GM18505 (cell line): ENCODE data around the gene SRSF4.

Experiments used
- ATAC-seq: cut with Tn5 transposase; IDR thresholded peaks from one replicate; pipeline ENCODE4 v1.9.1; 2021; ENCODE audit not compliant: unreplicated experiment
- POLR2A ChIP-seq: IDR thresholded peaks from 4 replicates; pipeline ENCODE4 v1.6.1; 2011; ENCODE audit warnings: borderline replicate concordance; ENCODE audit not compliant: insufficient read depth, insufficient read length; ENCODE audit errors: extremely low read depth

The SRSF4 gene

GRCh38 chr1:29211086-29212030 is 29.7 kb upstream of the SRSF4 start:
- ATAC-seq = no peak
- no peak for TF ChIP-seq POLR2A

GRCh38 chr1:29210278-29211085 is 28.8 kb upstream of the SRSF4 start:
- peak; percentile 46 for ATAC-seq
- TF ChIP-seq POLR2A = no peak

GRCh38 chr1:29209173-29209572 is 27.5 kb upstream of the SRSF4 start:
- no peak for ATAC-seq
- TF ChIP-seq POLR2A = no peak

DNA sequence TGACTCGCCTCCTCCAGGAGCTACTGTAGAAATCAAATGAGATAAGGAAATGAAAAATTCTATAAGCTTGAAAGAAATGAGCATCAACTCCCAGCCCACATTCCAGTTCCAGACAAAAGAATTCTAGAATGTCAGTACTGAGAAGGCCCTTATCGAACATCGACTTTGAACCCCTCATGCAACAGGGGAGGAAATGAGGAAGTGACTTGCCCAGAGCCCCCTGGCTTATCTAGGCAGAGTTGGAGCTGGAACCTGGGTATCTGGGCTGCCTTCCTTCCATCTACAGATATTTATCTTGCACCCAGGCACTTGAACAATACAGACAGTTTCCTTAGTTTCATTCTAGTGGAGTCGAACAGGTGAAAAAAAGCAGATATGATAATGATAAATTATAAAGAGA is 26.7 kb upstream of the SRSF4 start:
- no peak for ATAC-seq
- TF ChIP-seq POLR2A = no peak

DNA sequence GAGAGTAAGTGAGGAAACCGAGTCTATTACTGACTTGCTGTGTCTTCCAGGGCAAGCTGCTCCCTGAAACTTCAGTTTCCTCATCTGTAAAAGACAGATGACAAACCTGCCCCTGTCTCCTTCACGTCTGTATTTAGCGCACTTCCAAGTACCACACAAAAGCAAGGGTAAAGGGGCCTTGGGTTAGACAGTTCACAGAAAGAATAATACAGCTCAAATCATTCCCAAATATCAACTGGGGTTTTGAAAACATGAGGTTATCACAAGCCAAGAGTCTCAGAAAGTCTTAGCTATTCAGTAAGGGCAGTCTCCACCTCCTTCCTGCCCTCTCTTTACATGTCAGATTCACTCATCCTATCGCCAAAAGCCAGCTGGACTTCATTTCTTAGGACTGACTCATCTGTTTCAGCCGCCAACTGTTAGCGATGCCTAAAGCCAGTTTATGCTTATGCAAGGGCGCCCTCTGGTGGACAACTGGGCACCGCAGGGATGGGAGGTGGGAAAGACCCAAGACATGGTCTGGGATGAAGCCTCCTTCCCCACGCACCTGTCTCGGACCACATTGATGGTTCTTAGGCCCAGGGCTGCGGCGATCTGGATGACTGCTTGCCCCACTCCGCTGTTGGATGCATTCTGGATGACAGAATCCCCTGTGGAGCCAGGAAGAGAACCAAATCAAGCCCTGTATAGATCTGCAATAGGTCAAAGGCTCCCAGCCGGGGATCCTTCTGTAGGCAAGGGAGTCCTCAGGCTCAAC is 21.1 kb upstream of the SRSF4 start:
- no peak for ATAC-seq
- no peak for TF ChIP-seq POLR2A

- TF ChIP-seq POLR2A = no peak
- no peak for ATAC-seq
Measured at GRCh38 chr1:29202053-29202452, 20.4 kb upstream of the SRSF4 start.

GRCh38 chr1:29201595-29202051 is 19.9 kb upstream of the SRSF4 start:
- no peak for ATAC-seq
- TF ChIP-seq POLR2A = no peak

DNA sequence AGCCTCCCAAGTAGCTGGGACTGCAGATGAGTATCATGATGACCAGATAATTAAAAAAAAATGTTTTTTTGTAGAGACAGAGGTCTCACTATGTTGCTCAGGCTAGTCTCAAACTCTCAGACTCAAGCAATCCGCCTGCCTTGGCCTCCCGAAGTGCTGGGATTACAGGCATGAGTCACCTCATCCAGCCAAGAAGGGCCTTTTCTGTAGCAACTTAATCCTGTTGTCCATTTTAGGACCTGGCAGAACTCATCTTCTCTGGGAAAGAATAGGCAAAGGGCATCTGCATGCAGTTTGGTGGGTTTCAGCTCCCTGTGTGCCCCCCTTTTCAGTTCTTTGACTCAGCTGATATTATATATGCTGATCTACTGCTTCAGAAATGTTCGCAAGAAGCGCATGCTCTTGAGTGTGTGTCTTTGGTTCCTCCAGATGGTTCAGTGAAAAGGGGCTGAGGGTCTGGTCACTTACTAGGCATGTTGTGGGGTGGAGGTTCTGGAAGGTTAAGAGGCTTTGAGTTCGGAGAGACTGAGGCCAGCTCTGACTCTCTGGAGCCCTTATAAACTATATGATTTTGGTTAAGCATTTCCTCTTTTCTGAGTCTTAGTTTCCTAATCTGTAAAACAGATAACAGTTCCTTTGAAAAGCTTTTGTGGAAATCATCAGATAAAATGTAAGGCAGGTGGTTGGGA is 19.4 kb upstream of the SRSF4 start:
- no peak for ATAC-seq

GRCh38 chr1:29197993-29198392 is 16.3 kb upstream of the SRSF4 start:
- no peak for TF ChIP-seq POLR2A
- no peak for ATAC-seq

More for the DNA sequence above, 19.4 kb upstream of the SRSF4 start:
- no peak for TF ChIP-seq POLR2A

GRCh38 chr1:29197590-29197924 is 15.9 kb upstream of the SRSF4 start:
- TF ChIP-seq POLR2A = no peak
- no peak for ATAC-seq

DNA sequence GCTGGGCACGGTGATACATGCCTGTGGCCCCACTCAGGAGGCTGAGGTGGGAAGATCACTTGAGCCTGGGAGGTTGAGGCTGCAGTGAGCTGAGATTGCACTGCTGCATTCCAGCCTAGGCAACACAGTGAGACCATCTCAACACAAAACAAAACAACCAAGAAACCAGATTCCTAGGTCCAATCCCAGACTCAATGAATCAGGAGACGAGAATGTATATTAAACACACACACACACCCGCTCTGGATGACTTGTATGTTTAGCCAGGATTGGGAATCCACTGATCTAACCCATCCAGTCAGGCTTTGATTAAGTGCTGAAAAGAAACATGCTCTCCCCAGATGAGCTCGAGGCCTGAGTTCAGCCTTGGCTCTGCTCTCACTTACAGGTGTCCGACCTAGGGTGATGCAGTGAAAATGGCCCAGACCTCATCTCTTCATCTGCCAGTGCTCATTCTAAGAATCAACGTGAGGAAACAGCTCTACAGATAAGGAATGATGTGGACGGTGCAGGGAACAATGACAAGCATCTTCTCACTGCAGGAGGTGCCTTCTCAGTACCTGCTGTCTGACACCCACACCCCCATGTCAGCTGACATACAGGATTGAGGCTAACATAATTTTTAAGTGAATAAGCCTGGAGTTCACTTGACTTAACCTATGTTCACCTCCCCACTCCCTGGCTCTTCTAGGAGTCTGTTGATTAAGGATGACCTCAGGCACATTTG is 15.3 kb upstream of the SRSF4 start:
- no peak for TF ChIP-seq POLR2A
- ATAC-seq = no peak

DNA sequence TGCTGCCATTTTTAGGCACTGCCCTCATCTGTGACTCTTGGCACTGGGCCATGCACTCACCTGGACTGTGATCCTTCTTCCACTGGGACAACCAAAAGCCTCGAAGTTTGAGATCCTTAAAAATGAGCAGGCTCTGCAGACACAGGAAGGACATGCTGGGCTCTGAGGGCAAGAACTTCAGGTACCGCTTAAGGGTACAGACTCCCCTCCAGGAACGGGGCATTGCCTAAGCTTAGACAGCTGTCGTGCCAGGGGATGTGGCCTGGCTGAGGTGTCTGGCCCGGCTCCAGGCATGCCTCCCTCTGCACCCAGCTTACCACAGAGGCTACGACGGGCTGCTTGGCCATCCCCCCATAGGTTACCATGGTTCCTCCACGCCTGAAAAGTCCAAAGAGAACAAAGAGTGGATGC is 14.2 kb upstream of the SRSF4 start:
- ATAC-seq = no peak
- no peak for TF ChIP-seq POLR2A
